Glomerular endothelial cell (primary cell): ENCODE results near the gene NPTN. TPM values are rescaled to one million over a fixed set of nuclear protein-coding genes. Genes with fewer than 3 reads are reported as not detected.

Experiments used
- DNase-seq: peaks from one replicate; pipeline ENCODE4 v3.0.0-alpha.2; 2011; ENCODE audit warnings: low read depth, low spot score; ENCODE audit errors: extremely low read depth
- total RNA-seq: library from RNA; depleted of rRNA; stranded (reverse); fragments of >200 nt; gene quantifications from 2 replicates; pipeline ENCODE4 v1.2.3, GENCODE V29; 2015

NPTN gene
- total RNA-seq, 1 donor from 2014 or later: 147 TPM

- no peak for DNase-seq
Observed at GRCh38 chr15:73527598-73527997, 105.6 kb downstream of the NPTN start.

- no peak for DNase-seq
Observed at GRCh38 chr15:73524919-73525318, 108.3 kb downstream of the NPTN start.

- DNase-seq: no peak
Observed at GRCh38 chr15:73522011-73522410, 111.2 kb downstream of the NPTN start.

GRCh38 chr15:73518876-73519733 lies 114.1 kb downstream of the NPTN start:
- no peak for DNase-seq

GRCh38 chr15:73518180-73518862 lies 114.9 kb downstream of the NPTN start:
- no peak for DNase-seq

GRCh38 chr15:73517566-73517965 lies 115.6 kb downstream of the NPTN start:
- DNase-seq: no peak

GRCh38 chr15:73515527-73515926 lies 117.7 kb downstream of the NPTN start:
- DNase-seq: no peak

Other genes starting within 250 kb of the NPTN start
- gene REC114, start 190.2 kb downstream of the NPTN start, total RNA-seq: not detected in 2 replicates
- 179 and 224 TPM in 2 replicates for gene CD276, start 51.0 kb upstream of the NPTN start, total RNA-seq
- gene INSYN1, start 120.0 kb upstream of the NPTN start, total RNA-seq: 0.05 and 0.82 TPM in 2 replicates
- gene TBC1D21, start 240.2 kb upstream of the NPTN start, total RNA-seq: not detected in 2 replicates